Stimulated activated CD8-positive, alpha-beta memory T cell treated with anti-CD3 and anti-CD28 coated beads, Interleukin-12 subunit alpha, Interleukin-12 subunit beta, amount 100 ng/mL, for 1 hour (primary cell): Measurements from ENCODE around the gene CEBPE.
A peak's percentile ranks its signal among the peaks of the same experiment; 100 is the strongest.
"Not testable (repeated sequence)": the region's sequence is repeated elsewhere in the genome, so short reads cannot be mapped to it uniquely, and the experiment has no call there.

Experiments used
- DNase-seq: peaks from one replicate; pipeline ENCODE4 v3.0.0-alpha.2; 2020; ENCODE audit warnings: low read depth

CEBPE gene

DNA sequence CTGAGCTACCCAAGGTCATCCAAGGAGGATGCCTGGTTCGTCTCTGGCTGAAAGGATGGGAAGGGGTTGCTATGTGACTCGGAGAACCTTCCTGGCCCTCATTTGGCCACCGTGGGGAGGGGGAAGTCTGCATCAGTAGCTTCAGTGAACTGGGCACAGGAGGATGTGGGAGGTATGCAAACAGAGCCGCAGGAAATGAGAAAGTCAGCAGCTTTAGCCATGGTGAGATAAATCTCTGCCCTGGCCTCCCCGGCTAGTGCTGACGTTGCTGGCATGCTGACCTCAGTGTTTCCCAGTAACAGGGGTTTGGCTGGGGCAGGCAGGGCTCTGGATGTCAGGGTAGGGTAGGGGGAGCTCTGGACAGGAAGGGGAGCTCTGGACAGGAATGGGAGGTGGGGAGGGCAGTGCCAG is 2.3 kb upstream of the CEBPE start:
- no peak for DNase-seq

DNA sequence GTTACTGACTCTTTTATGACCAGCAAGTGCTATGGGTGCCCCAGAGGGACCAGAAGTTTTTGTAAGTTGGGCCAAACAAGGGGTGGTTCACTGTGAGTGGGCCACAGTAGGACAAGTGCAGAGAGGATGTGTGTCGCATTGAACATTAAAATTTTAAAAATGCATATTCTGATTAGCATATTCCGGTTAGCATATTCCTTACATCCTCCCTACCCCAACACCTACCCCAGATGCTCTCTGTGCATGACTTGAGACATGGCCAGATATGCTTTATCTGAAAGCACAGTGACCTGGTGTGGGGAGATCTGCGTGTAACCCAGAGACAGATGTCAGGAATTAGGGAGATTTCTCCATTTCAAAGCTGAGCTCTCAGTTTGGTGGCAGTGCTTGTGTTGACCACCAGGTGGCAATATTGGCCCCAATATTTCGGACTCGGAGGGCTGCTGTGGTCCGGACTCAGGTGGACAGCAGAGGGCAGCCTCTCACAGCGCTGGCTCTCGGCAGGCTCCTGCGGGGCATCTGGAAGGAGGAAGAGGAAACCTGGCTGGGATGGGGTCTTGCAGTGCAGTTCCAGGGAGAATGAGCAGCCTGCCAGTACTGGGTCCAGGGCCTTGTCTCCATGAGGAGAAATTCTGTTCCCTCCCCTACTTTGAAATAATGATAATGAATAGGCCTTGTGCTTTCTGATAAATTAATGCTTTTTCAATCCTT is 1.6 kb upstream of the CEBPE start:
- peak; percentile 59 for DNase-seq

GRCh38 chr14:23119363-23120327 is 590 bp upstream of the CEBPE start:
- no peak for DNase-seq

DNA sequence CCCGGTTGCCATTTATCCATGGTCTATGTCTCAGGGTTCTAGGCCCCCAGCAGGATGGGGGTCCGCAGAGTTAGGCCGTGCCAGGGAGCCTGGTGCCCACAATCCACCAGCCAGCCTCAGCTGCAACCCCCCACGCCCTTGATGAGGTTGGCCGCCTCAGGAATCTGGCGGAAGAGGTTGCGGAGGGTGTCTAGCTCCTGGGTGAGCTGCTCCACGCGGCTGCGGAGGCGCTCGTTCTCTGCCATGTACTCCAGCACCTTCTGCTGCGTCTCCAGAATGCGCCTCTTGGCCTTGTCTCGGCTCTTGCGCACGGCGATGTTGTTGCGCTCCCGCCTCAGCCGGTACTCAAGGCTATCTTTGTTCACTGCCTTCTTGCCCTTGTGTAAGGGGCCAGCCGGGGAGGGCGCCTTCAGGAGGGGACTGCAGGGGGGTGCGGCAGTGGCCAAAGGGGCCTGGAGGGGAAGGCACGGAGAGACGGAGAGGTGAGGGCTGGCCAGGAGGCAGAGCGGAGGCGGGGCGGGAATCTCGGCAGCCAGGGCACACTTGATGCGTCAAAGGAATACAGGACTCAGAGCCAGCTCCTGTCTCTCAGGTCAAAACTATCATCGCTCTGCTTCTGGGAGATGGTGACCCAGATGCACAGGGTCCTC is 1.6 kb downstream of the CEBPE start:
- no peak for DNase-seq

- no peak for DNase-seq
These were observed 3.1 kb downstream of the CEBPE start for GRCh38 chr14:23115918-23116317.

GRCh38 chr14:23115039-23115731 is 3.9 kb downstream of the CEBPE start:
- no peak for DNase-seq

GRCh38 chr14:23114669-23115038 is 4.4 kb downstream of the CEBPE start:
- DNase-seq, result no peak

DNA sequence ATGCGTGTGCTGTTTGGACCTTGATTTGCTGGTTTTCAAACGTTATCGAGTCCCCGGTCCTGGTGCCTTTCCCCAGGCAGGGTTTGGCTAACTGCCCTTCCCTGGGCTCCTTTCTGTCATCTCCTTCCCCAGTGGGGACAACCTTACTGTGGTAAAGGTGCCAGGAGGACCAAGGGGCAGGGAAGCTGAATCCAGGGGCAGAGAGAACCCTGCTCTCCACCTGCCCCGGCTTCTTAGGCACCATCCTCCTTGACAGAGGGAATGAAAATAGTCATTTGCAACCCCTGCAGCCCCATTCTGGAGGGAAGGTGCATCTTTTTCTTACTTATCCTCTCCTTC is 5.0 kb downstream of the CEBPE start:
- no peak for DNase-seq

DNA sequence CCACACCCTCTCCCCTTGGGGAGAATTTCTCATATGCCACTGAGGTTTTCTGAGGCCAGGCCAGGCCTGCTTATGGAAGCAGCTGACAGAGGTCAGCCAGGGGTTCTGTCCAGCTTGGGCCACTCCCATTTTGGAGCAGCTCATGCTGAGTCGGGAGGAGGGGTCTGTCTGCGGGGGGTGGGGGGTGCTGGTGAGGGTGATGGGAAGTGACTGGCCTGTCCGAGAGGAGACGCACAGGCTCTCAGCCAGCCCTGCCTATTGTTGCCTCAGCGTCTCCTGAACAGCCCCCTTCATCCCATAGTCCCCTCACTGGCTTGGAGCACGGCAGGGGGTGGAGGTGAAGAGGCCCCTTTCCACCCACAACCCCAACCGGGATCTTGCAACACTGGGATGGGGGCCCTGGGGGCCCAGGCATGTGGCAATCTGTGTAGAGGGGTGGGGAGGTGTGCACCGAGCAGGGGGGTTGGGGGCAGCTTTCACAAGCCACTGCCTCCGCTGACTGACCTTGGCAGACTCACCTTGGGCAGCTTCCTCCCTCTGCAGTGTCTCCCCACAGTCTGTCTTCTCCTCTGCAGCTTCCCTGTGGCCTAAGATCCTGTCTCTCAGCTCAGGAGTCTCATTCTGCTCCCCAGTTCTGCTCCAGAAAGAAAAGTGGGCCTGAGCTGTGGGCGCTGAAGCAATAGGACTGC is 5.5 kb downstream of the CEBPE start:
- DNase-seq, result no peak

DNA sequence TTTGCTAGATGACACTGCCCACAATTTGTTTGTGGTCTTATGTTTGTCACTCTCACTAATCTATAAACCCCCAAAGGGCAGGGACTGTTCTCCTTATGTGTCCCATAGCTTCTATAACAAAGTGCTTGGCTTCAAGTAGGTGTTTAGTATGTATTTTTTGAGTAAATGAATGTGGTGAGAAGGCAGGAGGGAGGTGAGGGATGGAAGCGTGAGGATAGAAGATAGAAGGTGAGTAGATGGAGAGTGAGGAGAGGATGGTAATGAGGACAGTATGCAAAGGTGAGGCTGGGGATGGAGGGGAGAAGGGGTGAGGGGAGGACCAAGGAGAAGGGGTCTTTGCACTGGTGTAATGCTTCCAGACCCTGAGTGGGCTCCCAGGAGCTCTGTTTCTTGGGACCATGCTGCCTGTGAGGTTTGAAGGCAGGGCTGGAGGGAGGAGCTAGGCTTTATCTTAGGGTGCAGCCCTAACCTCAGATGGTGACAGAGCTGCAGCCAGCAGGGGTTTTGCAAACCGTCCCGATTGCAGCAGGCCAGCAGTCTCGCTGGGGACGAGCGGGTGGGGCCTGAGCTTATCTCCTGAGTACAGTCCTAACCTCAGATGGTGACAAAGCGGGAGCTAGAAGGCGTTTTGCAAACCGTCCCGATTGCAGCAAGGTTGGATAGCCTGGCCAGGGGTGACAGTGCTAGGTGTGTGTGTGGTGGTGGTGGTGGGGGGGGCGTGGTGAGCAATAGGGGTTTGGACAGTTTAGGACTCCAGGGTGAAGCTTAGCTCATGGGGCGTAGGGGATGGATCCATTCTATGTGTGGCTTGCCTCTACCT is 6.5 kb downstream of the CEBPE start:
- no peak for DNase-seq

DNA sequence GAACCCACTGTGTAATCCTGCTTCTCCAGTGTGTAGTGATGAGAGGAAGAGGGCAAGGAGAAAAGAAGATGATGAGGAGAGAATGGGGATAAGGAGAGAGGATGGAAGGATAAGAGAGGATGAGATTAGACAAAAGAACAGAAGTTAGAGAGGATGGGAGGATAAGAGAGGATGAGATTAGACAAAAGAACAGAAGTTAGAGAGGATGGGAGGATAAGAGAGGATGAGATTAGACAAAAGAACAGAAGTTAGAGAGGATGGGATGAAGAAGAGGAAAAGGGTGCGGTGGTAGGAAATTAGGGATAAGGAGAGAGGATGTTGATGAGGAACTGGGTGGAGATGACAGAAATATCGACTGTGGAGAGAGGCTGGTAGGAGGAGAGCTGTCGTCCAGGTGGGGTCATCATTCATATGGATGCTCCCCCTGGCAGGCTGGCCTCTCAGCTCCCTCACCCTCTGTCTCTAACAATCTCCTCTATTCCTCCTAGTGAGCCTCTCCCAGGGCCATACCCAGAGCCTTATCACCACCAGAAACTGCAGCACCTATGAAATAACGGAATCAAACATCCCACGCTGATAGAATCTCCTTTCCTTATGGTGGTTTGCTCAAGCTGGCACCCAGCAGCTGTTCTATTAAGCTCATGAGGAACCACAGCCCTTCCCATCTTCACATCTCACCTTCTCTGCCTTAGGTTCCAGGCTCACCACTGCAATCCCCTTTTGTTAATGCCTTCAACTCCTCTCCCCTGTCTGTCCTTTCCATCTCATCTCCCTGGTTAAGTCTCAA is 8.3 kb downstream of the CEBPE start:
- no peak for DNase-seq

DNA sequence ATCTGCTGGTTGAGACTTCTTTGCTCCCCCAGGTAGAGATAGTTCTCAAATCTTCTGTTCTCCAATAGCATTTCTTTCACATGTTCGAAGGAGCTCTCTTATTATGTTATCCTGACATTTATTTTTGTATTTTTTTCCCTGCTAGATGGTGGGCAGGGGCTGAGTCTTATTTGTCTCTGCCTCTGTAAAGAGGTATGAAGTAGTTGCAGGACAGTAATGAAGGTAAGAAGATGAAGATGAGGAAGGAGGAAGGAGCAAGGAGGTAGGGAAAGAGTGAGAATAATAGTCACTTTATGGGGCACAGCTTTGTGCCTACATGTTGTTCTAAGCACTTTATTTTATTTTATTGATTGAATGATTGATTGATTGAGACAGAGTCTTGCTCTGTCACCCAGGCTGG is 9.3 kb downstream of the CEBPE start:
- no peak for DNase-seq

DNA sequence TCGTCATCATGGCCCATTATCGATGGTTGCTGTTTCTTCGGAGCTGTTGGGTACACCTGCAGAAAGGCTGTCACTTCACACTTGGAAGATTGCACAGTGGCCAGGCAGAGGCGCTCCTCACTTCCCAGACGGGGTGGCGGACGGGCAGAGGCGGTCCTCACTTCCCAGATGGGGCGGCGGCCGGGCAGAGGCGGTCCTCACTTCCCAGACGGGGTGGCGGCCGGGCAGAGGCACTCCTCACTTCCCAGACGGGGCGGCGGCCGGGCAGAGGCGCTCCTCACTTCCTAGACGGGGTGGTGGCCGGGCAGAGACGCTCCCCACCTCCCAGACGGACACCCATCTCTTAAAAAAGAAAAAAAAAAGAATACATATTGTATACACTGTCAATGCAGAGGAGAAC is 10.9 kb downstream of the CEBPE start:
- not testable (repeated sequence) for DNase-seq

- DNase-seq, result not testable (repeated sequence)
These were observed 11.4 kb downstream of the CEBPE start for GRCh38 chr14:23107620-23108019.

GRCh38 chr14:23106747-23107045 is 12.4 kb downstream of the CEBPE start:
- no peak for DNase-seq

GRCh38 chr14:23105348-23105824 is 13.7 kb downstream of the CEBPE start:
- DNase-seq, result no peak

DNA sequence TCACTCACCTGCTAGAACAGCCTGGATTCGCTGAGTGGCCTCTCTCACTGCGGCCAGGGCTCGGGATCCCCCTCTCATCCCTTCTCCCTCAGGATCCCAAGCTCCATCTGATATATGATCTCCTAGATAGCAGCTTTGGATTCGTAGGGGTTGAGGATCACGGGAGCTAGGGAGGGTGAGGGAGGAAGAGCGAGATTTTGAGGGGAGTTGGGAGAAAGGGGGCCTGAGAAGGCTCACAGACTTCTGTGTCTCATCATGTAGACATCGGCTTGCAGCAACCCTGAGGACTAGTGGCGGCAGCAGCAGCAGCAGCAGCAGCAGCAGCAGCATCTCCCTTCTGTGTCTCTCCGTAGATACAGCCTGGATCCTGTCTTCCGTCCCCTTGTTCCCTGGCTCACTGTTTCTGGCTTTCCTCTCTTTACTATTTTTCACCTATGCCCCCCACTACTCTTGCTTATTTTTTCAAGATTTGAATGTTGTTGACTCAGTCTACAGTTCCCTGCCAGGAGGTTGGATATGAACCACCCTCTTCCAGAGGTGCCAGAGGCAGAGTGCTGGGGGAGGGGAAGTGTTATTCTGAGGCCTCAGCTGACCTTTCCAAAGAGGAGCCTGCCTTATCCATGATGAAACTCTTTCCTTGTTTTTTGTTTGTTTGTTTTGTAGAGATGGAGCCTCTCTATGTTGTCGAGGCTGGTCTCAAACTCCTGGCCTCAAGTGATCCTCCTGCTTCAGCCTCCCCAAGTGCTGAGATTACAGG is 14.3 kb downstream of the CEBPE start, which contains the start of gene CIROP:
Gene CIROP (minus strand): TSS at position 399 of the 757 bp plus-strand sequence. CDS start 69 bp downstream, at position 330.
- DNase-seq, result no peak

GRCh38 chr14:23104070-23104590 is 14.9 kb downstream of the CEBPE start:
- no peak for DNase-seq

- DNase-seq, result no peak
These were observed 15.5 kb downstream of the CEBPE start for GRCh38 chr14:23103581-23103980.
